Glutamatergic neuron (in vitro differentiated cells): ENCODE measurements around the gene CPVL. TPM values are rescaled to one million over a fixed set of nuclear protein-coding genes. Genes with fewer than 3 reads are reported as not detected.

Experiments used
- DNase-seq: peaks from one replicate; pipeline ENCODE4 v3.0.0; 2022
- H3K27ac Mint-ChIP-seq: one replicate; pipeline ENCODE4 v1.8.0; 2020; ENCODE audit warnings: mild to moderate bottlenecking, mixed read lengths, inconsistent platforms; ENCODE audit not compliant: unreplicated experiment
- H3K27me3 Mint-ChIP-seq: one replicate; pipeline ENCODE4 v1.8.0; 2020; ENCODE audit warnings: mild to moderate bottlenecking, moderate library complexity, mixed read lengths, inconsistent platforms; ENCODE audit not compliant: unreplicated experiment
- H3K36me3 Mint-ChIP-seq: one replicate; pipeline ENCODE4 v1.8.0; 2020; ENCODE audit warnings: mild to moderate bottlenecking, mixed read lengths, inconsistent platforms; ENCODE audit not compliant: unreplicated experiment
- H3K4me1 Mint-ChIP-seq: one replicate; pipeline ENCODE4 v1.8.0; 2020; ENCODE audit warnings: mild to moderate bottlenecking, low read depth, mixed read lengths, inconsistent platforms; ENCODE audit not compliant: unreplicated experiment
- H3K4me3 Mint-ChIP-seq: one replicate; pipeline ENCODE4 v1.8.0; 2020; ENCODE audit warnings: mild to moderate bottlenecking, mixed read lengths, inconsistent platforms; ENCODE audit not compliant: unreplicated experiment
- H3K9me3 Mint-ChIP-seq: one replicate; pipeline ENCODE4 v1.8.0; 2020; ENCODE audit warnings: mild to moderate bottlenecking, moderate library complexity, mixed read lengths, inconsistent platforms; ENCODE audit not compliant: unreplicated experiment
- total RNA-seq: library from RNA; stranded (reverse); fragmentation: NEBNext Ultra II Directional; extraction: Animal tissue kit (Norgen Biotek cat#: 25700); gene quantifications from one replicate; pipeline ENCODE4 v1.2.1, GENCODE V29; 2021; ENCODE audit not compliant: unreplicated experiment
- TF ChIP-seq, protein P1 (sequence below): fragments of 200-600 bp; sonication (generic); IDR thresholded peaks from one replicate; pipeline ENCODE4 v1.5.0; 2021; ENCODE audit not compliant: partially characterized antibody, unreplicated experiment

CPVL gene
- total RNA-seq, 1 donor from 2014 or later, result 20.3 TPM

DNA sequence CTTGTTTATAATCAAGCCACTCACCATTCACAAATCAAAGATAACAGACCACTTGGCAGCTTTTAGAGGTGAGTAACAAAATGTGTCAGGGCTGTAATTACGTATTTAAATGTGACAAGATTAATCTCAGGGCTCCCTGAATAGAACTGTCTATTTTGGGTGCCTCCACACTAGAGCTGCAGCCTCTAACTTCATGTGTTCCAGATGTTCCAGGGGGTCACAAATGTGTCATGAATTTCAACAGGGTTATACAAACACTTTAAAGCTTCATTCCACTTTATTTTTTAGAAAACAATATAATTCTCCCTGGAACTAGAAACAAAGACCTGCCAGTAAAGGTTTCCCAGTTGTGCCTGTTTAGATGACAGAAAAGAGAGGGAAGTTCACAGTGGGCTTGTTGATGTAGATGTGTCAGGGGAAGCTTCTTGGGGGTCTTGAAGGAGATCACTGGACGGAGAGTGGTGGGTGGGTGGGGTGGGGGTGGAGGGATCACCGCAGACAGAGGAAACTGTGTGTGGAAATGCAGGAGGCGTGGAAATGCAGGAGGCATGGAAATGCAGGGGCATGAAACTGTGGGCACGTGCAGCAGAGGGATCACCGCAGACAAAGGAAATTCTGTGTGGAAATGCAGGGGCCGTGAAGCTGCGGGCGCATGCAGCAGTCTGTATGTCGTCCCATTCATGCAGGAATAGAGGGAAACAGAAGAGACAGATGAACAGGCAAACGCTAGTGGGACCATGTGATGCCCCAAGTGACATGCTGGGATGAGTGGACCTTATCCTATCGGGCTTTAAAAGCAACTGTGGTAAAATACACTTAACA lies 146.2 kb downstream of the CPVL start:
- Mint-ChIP-seq H3K4me1 (peaks cover 4% of the 10 kb centered on the region), H3K4me3 (no peak overlapping the region), H3K9me3 (no peaks in the 10 kb centered on the region), H3K27ac (no peak overlapping the region), H3K27me3 (no peaks in the 10 kb centered on the region), H3K36me3 (peaks cover 11% of the 10 kb centered on the region)
- TF ChIP-seq, protein P1, sequence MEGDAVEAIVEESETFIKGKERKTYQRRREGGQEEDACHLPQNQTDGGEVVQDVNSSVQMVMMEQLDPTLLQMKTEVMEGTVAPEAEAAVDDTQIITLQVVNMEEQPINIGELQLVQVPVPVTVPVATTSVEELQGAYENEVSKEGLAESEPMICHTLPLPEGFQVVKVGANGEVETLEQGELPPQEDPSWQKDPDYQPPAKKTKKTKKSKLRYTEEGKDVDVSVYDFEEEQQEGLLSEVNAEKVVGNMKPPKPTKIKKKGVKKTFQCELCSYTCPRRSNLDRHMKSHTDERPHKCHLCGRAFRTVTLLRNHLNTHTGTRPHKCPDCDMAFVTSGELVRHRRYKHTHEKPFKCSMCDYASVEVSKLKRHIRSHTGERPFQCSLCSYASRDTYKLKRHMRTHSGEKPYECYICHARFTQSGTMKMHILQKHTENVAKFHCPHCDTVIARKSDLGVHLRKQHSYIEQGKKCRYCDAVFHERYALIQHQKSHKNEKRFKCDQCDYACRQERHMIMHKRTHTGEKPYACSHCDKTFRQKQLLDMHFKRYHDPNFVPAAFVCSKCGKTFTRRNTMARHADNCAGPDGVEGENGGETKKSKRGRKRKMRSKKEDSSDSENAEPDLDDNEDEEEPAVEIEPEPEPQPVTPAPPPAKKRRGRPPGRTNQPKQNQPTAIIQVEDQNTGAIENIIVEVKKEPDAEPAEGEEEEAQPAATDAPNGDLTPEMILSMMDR, result no peak
- no peak for DNase-seq

DNA sequence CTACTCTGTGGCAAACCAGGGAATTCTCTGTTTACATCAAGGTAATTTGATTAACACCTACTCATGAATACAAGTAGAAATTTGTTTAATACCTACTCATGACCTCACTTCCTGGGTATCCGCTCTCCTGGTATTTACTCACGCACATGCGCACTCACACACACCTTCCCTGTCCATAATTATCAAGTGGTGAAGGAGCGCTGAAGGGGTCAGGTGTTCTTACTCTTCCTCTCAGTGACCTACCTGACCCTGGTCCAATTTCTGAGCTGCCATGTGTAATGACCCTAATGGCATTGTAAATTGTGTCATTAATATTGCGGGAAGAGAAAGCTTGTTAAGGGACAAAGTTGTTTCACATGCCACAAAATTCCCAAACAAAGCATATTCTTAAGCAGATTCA lies 146.9 kb downstream of the CPVL start:
- H3K36me3 Mint-ChIP-seq, result peaks cover 11% of the 10 kb centered on the region
- H3K4me3 Mint-ChIP-seq, result no peak overlapping the region
- H3K4me1 Mint-ChIP-seq, result peaks cover 4% of the 10 kb centered on the region
- no peaks in the 10 kb centered on the region for H3K9me3 Mint-ChIP-seq
- no peak overlapping the region for H3K27ac Mint-ChIP-seq
- H3K27me3 Mint-ChIP-seq, result no peaks in the 10 kb centered on the region
- TF ChIP-seq, protein P1, result no peak
- DNase-seq, result no peak

DNA sequence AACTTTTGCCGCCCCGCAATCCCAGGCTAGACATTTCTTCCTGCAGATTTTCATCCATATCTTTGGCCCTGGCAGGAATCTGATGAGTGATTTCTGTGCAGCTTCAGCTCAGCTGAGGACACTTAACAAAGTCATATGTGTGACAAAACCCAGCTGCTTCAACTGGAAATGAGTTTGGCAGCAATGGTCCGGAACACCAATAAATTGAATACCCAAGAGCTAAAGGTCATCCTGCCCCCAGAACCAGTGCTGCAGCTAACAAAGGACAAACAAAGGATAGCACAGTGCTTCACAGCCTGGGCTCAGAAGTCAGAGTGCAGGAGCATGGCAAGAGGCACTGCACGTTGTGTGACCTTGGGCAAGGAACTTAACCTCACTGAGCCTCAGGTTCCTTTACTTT lies 148.2 kb downstream of the CPVL start:
- Mint-ChIP-seq H3K4me3 (no peak overlapping the region), H3K36me3 (peaks cover 5% of the 10 kb centered on the region), H3K4me1 (peaks cover 4% of the 10 kb centered on the region), H3K27me3 (no peaks in the 10 kb centered on the region), H3K9me3 (no peaks in the 10 kb centered on the region), H3K27ac (no peak overlapping the region)
- TF ChIP-seq, protein P1, result no peak
- DNase-seq, result no peak

DNA sequence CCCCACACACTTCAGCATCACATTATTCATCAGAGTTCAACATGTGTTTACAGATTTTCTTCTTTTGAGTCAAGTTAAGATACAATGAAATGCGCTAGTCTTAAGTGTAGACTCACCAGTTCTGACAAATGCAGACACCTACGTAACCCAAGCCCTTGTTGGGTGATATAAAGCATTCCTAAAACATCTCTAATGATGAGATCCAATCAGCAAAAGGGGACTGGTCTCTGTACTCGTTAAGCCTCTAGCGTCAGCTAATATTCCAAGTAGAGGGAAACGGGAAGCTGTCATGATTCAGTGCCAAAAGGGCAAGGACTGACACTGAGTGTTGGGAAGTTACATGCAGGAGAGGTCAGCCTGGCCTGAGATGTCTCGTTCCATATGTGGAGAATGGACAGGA lies 149.5 kb downstream of the CPVL start:
- Mint-ChIP-seq H3K36me3 (no peaks in the 10 kb centered on the region), H3K4me3 (no peak overlapping the region), H3K4me1 (peaks cover 4% of the 10 kb centered on the region), H3K27me3 (no peaks in the 10 kb centered on the region), H3K27ac (no peak overlapping the region), H3K9me3 (no peaks in the 10 kb centered on the region)
- DNase-seq, result no peak
- TF ChIP-seq, protein P1, result no peak

DNA sequence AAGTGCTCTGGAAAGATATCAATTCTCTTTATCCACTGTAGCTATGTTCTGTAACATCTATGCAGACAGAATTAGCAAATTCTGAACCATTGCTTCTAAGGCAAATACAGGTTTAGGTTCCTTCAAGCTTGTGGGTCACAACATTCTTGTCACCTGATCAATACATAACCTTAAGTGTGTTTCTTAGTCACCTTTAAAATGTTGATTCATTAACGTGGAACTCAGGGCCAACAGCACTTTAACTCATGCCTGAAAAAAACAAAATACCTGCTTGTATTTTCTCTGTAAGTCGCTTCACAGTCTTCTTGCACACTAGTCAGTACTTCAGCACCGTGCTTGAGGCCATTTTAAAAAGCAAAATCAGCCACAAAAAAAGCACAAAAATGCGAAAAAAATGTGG lies 153.0 kb downstream of the CPVL start:
- H3K4me1 Mint-ChIP-seq, result peaks cover 7% of the 10 kb centered on the region
- DNase-seq, result no peak
- H3K36me3 Mint-ChIP-seq, result no peaks in the 10 kb centered on the region
- no peak overlapping the region for H3K4me3 Mint-ChIP-seq
- no peaks in the 10 kb centered on the region for H3K27me3 Mint-ChIP-seq
- H3K9me3 Mint-ChIP-seq, result no peaks in the 10 kb centered on the region
- TF ChIP-seq, protein P1, result no peak
- no peak overlapping the region for H3K27ac Mint-ChIP-seq
